Stimulated activated CD8-positive, alpha-beta memory T cell treated with anti-CD3 and anti-CD28 coated beads, Interleukin-12 subunit alpha, Interleukin-12 subunit beta, amount 100 ng/mL, for 24 hours (primary cell): ENCODE measurements around the gene PLOD3.
"Not testable (repeated sequence)": the region's sequence is repeated elsewhere in the genome, so short reads cannot be mapped to it uniquely, and the experiment has no call there.

Source experiments
- DNase-seq: peaks from one replicate; pipeline ENCODE4 v3.0.0-alpha.2; 2020; ENCODE audit errors: extremely low read depth

The PLOD3 gene

GRCh38 chr7:101211501-101211900 is 5.9 kb downstream of the PLOD3 start:
- DNase-seq = no peak

- no peak for DNase-seq
These were observed 7.2 kb downstream of the PLOD3 start for GRCh38 chr7:101210143-101210542.

- DNase-seq = no peak
These were observed 8.6 kb downstream of the PLOD3 start for GRCh38 chr7:101208794-101209193.

- no peak for DNase-seq
These were observed 9.9 kb downstream of the PLOD3 start for GRCh38 chr7:101207459-101207858.

GRCh38 chr7:101206665-101207042 is 10.7 kb downstream of the PLOD3 start:
- DNase-seq = no peak

- no peak for DNase-seq
These were observed 11.3 kb downstream of the PLOD3 start for GRCh38 chr7:101205901-101206664.

GRCh38 chr7:101203740-101204738 is 13.3 kb downstream of the PLOD3 start:
- DNase-seq = not testable (repeated sequence)

- no peak for DNase-seq
These were observed 14.8 kb downstream of the PLOD3 start for GRCh38 chr7:101202603-101202918.

- no peak for DNase-seq
These were observed 15.4 kb downstream of the PLOD3 start for GRCh38 chr7:101201695-101202602.

- DNase-seq = no peak
These were observed 16.4 kb downstream of the PLOD3 start, which contains the start of gene MOGAT3 for GRCh38 chr7:101200862-101201599. Gene MOGAT3 (minus strand): TSS chr7:101201036. CDS start chr7:101200854, 182 bp downstream.

- no peak for DNase-seq
These were observed 16.9 kb downstream of the PLOD3 start for GRCh38 chr7:101200504-101200861.

GRCh38 chr7:101199522-101199921 is 17.9 kb downstream of the PLOD3 start:
- DNase-seq = not testable (repeated sequence)

GRCh38 chr7:101198476-101198875 is 18.9 kb downstream of the PLOD3 start:
- DNase-seq = no peak

GRCh38 chr7:101197991-101198390 is 19.4 kb downstream of the PLOD3 start:
- no peak for DNase-seq

- no peak for DNase-seq
These were observed 21.5 kb downstream of the PLOD3 start for GRCh38 chr7:101195884-101196283.

- DNase-seq = no peak
These were observed 28.3 kb downstream of the PLOD3 start for GRCh38 chr7:101189109-101189508.

- DNase-seq = no peak
These were observed 30.4 kb downstream of the PLOD3 start for GRCh38 chr7:101186844-101187428.

GRCh38 chr7:101186194-101186593 is 31.2 kb downstream of the PLOD3 start:
- no peak for DNase-seq

- no peak for DNase-seq
These were observed 32.0 kb downstream of the PLOD3 start for GRCh38 chr7:101185258-101185839.

- DNase-seq = no peak
These were observed 37.1 kb downstream of the PLOD3 start, which contains the start of gene NAT16 for GRCh38 chr7:101180130-101180755. Gene NAT16 (minus strand): TSS chr7:101180293. CDS start chr7:101174807, 5,486 bp downstream.
